PC-3 (cell line): ENCODE data around the gene C16orf95. TPM values are rescaled to one million over a fixed set of nuclear protein-coding genes. Genes with fewer than 3 reads are reported as not detected.

ENCODE experiments used
- ATAC-seq: fragments of 200-7000 bp; cut with Tn5 transposase; 2 replicates; pipeline ENCODE4 v1.9.1; 2020; ENCODE audit warnings: mild to moderate bottlenecking, moderate library complexity
- BruUV-seq: library from RNA; stranded (reverse); fragments of 400-500 nt; replicated peaks from 2 replicates; lab custom pipeline; 2021; lab: Mats Ljungman, UMichigan
- CTCF ChIA-PET: fragments of 300-600 bp; sonication (Branson Sonifier 250); formaldehyde crosslinking; loops from one replicate; lab custom pipeline; 2022; ENCODE audit warnings: antibody characterized with exemption; lab: Charles Lee
- POLR2A ChIA-PET: fragments of 300-600 bp; sonication (Branson Sonifier 250); formaldehyde crosslinking; loops from one replicate; lab custom pipeline; 2022; ENCODE audit warnings: antibody characterized with exemption; ENCODE audit not compliant: unreplicated experiment; lab: Charles Lee
- DNase-seq: peaks from one replicate; pipeline ENCODE4 v3.0.0-alpha.2; 2015
- H2AFZ ChIP-seq: fragments of 300-600 bp; sonication (generic); 2 replicates; pipeline ENCODE4 v1.6.0; 2016; ENCODE audit warnings: antibody characterized with exemption, low read length
- H3F3A ChIP-seq: fragments of 300-600 bp; sonication (generic); one replicate; pipeline ENCODE4 v1.6.0; 2017; ENCODE audit warnings: antibody characterized with exemption, low read length, control low read depth, mild to moderate bottlenecking; ENCODE audit not compliant: unreplicated experiment
- H3K27ac ChIP-seq: fragments of 300-600 bp; sonication (generic); 2 replicates; pipeline ENCODE4 v1.5.1; 2016; ENCODE audit warnings: mild to moderate bottlenecking, low read length
- H3K27me3 ChIP-seq: fragments of 300-600 bp; sonication (generic); 2 replicates; pipeline ENCODE4 v1.6.1; 2016; ENCODE audit warnings: low read length, mixed read lengths
- H3K36me3 ChIP-seq: fragments of 300-600 bp; sonication (generic); 2 replicates; pipeline ENCODE4 v1.6.1; 2016; ENCODE audit warnings: low read depth, mixed run types, low read length, mixed read lengths
- H3K4me1 ChIP-seq: fragments of 300-600 bp; sonication (generic); 2 replicates; pipeline ENCODE4 v1.5.1; 2016; ENCODE audit warnings: low read length; ENCODE audit not compliant: insufficient read depth
- H3K4me2 ChIP-seq: fragments of 300-600 bp; sonication (generic); 2 replicates; pipeline ENCODE4 v1.6.0; 2016; ENCODE audit warnings: low read length
- H3K4me3 ChIP-seq: fragments of 300-600 bp; sonication (generic); 2 replicates; pipeline ENCODE4 v1.5.1; 2016; ENCODE audit warnings: mild to moderate bottlenecking, low read length, mixed read lengths
- H3K79me2 ChIP-seq: fragments of 300-600 bp; sonication (generic); 2 replicates; pipeline ENCODE4 v1.6.1; 2017; ENCODE audit warnings: low read length, mixed read lengths
- H3K9ac ChIP-seq: fragments of 300-600 bp; sonication (generic); 2 replicates; pipeline ENCODE4 v1.6.0; 2016; ENCODE audit warnings: mild to moderate bottlenecking, low read length
- H3K9me2 ChIP-seq: fragments of 300-600 bp; sonication (generic); replicated peaks from 2 replicates; pipeline ENCODE4 v1.6.1; 2016; ENCODE audit warnings: mixed run types, low read length, mixed read lengths
- H3K9me3 ChIP-seq: fragments of 300-600 bp; sonication (generic); 2 replicates; pipeline ENCODE4 v1.6.1; 2016; ENCODE audit warnings: low read length, mixed read lengths
- H4K20me1 ChIP-seq: fragments of 300-600 bp; sonication (generic); 2 replicates; pipeline ENCODE4 v1.6.1; 2016; ENCODE audit warnings: low read length, mixed read lengths
- CTCF ChIP-seq: fragments of 300-600 bp; sonication (generic); conservative IDR thresholded peaks from 2 replicates; pipeline ENCODE4 v1.5.1; 2017; ENCODE audit warnings: antibody characterized with exemption, low read depth, mild to moderate bottlenecking, low read length
- EZH2 ChIP-seq: fragments of 300-600 bp; sonication (generic); IDR thresholded peaks from one replicate; pipeline ENCODE4 v1.6.1; 2017; ENCODE audit warnings: antibody characterized with exemption, mild to moderate bottlenecking, low read length; ENCODE audit not compliant: unreplicated experiment
- EZH2phosphoT487 ChIP-seq: fragments of 300-600 bp; sonication (generic); IDR thresholded peaks from 2 replicates; pipeline ENCODE4 v1.6.1; 2018; ENCODE audit warnings: mild to moderate bottlenecking, antibody characterized with exemption, low read length, borderline replicate concordance
- intact Hi-C: fragments of 100-400 bp; cut with micrococcal nuclease; formaldehyde crosslinking; loops from 2 replicates; pipeline ENCODE4 v1.9.0; 2023
- total RNA-seq: library from RNA; depleted of rRNA; stranded (reverse); fragments of >200 nt; gene quantifications from 2 replicates; pipeline ENCODE4 v1.2.3, GENCODE V29; 2014

Gene C16orf95
- total RNA-seq, 1 experiment from 2014 or later, result 2.4 TPM

GRCh38 chr16:87361916-87362619 is 44.9 kb upstream of the C16orf95 start:
- Histone ChIP-seq H4K20me1 (no peaks in the 10 kb centered on the region), H3K4me2 (no peak overlapping the region)

DNA sequence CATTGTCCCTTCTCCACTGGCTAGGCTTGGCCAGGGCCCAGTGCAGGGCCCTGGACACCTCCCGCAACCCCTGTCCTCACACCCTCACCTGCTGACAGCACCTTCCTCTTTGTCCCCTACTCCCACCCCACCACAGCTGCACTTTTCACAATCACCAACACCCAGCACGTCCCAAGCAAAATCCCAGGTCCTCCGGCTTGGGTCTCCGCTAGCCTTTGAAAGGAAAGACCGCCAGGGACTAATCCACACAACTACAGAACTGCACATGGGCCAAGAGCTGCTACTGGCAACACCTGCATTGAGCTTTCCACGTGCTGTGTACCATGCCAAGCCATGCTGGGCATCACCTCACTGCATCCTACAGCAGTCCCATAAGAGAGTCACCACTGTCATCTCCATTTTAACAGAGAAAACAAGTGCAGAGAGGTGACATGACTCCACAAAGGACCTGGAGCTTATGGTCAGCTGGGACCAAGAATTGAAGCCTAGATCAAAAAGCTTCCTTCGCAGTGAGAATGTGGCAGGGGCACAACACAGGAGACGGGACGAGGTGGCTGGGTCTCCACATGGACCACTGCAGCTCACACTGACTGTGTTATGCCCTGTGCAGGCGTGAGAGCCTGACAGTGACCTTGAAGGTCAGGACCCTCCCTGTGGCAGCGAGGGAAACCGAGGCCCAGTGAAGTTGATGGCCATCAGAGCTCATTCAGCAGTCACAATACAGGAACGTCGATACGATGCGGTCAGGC is 43.8 kb upstream of the C16orf95 start:
- H3K4me3 ChIP-seq, result no peak overlapping the region
- DNase-seq, result no peak
- H3K9me3 ChIP-seq, result no peaks in the 10 kb centered on the region
- intact Hi-C loops, result no loop called here
- no peak overlapping the region for H3K27ac ChIP-seq
- H3K36me3 ChIP-seq, result no peaks in the 10 kb centered on the region; the same call in 1 of the 2 replicates
- no peaks in the 10 kb centered on the region for H3K27me3 ChIP-seq
- H3K79me2 ChIP-seq, result 0 out of 2 replicates have a peak, but pooled peaks cover 7% of the 10 kb centered on the region
- no peaks in the 10 kb centered on the region for H4K20me1 ChIP-seq
- no peak for ATAC-seq
- no peaks in the 10 kb centered on the region for H3K4me1 ChIP-seq
- CTCF ChIA-PET, result no interaction called here
- H3K9ac ChIP-seq, result no peak overlapping the region
- no peaks in the 10 kb centered on the region for H3K9me2 ChIP-seq
- TF ChIP-seq CTCF (no peak), EZH2phosphoT487 (no peak), EZH2 (no peak)
- no peak overlapping the region for H3K4me2 ChIP-seq
- no peak overlapping the region for H2AFZ ChIP-seq
- BruUV-seq, result no TSS peak
- no peaks in the 10 kb centered on the region for H3F3A ChIP-seq
- POLR2A ChIA-PET, result no interaction called here

More at GRCh38 chr16:87361916-87362619, 44.9 kb upstream of the C16orf95 start:
- Histone ChIP-seq H3K27me3 (no peaks in the 10 kb centered on the region), H2AFZ (no peak overlapping the region), H3K9me3 (no peaks in the 10 kb centered on the region), H3K79me2 (0 out of 2 replicates have a peak, but pooled peaks cover 13% of the 10 kb centered on the region), H3K36me3 (no peaks in the 10 kb centered on the region; the same call in 1 of the 2 replicates), H3F3A (no peaks in the 10 kb centered on the region), H3K9me2 (no peaks in the 10 kb centered on the region), H3K27ac (no peak overlapping the region), H3K4me1 (no peaks in the 10 kb centered on the region), H3K9ac (no peak overlapping the region), H3K4me3 (no peak overlapping the region)
- no TSS peak for BruUV-seq
- DNase-seq, result no peak
- ATAC-seq, result no peak
- ChIA-PET POLR2A (no interaction called here), CTCF (no interaction called here)
- no peak for TF ChIP-seq CTCF
- TF ChIP-seq EZH2, result no peak
- no peak for TF ChIP-seq EZH2phosphoT487
- intact Hi-C loops, result no loop called here

- Histone ChIP-seq H3K4me2 (no peak overlapping the region), H3K36me3 (no peaks in the 10 kb centered on the region; the same call in 1 of the 2 replicates), H3K27me3 (no peaks in the 10 kb centered on the region), H3F3A (no peaks in the 10 kb centered on the region), H4K20me1 (no peaks in the 10 kb centered on the region), H3K4me3 (no peak overlapping the region), H3K79me2 (no peaks in the 10 kb centered on the region), H3K9me3 (no peaks in the 10 kb centered on the region), H2AFZ (no peak overlapping the region), H3K9ac (no peak overlapping the region), H3K4me1 (no peaks in the 10 kb centered on the region), H3K9me2 (no peaks in the 10 kb centered on the region), H3K27ac (no peak overlapping the region)
- ATAC-seq (no peak), DNase-seq (no peak)
- CTCF ChIA-PET, result no interaction called here
- POLR2A ChIA-PET, result no interaction called here
- intact Hi-C loops, result no loop called here
- no TSS peak for BruUV-seq
- no peak for TF ChIP-seq CTCF
- TF ChIP-seq EZH2phosphoT487, result no peak
- TF ChIP-seq EZH2, result no peak
Measured at GRCh38 chr16:87359121-87359520, 41.9 kb upstream of the C16orf95 start.
